Liver (tissue), 9 donors: Measurements from ENCODE around the gene SYNC. TPM values are rescaled to one million over a fixed set of nuclear protein-coding genes. Genes with fewer than 3 reads are reported as not detected.
A peak's percentile ranks its signal among the peaks of the same experiment; 100 is the strongest.
"Not testable (repeated sequence)": the region's sequence is repeated elsewhere in the genome, so short reads cannot be mapped to it uniquely, and the experiment has no call there.

Experiments used
- DNase-seq: peaks from one replicate; pipeline ENCODE4 v3.0.0-alpha.2; 2017; ENCODE audit warnings: low spot score
- H3K27ac ChIP-seq, 2 donors: one replicate each; pipeline ENCODE4 v1.7.0; 2013; ENCODE audit warnings: inconsistent platforms in 2 of 2, low read length in 2 of 2, control low read depth in 1 of 2, low read depth in 1 of 2, mild to moderate bottlenecking in 1 of 2
- H3K27me3 ChIP-seq, 4 donors: one replicate each; pipeline versions ENCODE4 v1.6.1 to v1.7.0; 2013; ENCODE audit warnings: low read length in 3 of 4, inconsistent platforms in 1 of 4, mild to moderate bottlenecking in 1 of 4, moderate library complexity in 1 of 4; ENCODE audit not compliant: control insufficient read depth in 4 of 4, insufficient read depth in 4 of 4
- H3K36me3 ChIP-seq, 4 donors: one replicate each; pipeline versions ENCODE4 v1.6.1 to v1.7.0; 2013; ENCODE audit warnings: low read length in 3 of 4, mild to moderate bottlenecking in 3 of 4, low read depth in 1 of 4, moderate library complexity in 1 of 4; ENCODE audit not compliant: control insufficient read depth in 4 of 4, insufficient read depth in 3 of 4
- H3K4me1 ChIP-seq, 4 donors: one replicate each; pipeline versions ENCODE4 v1.6.1 to v1.7.0; 2013; ENCODE audit warnings: low read length in 3 of 4, mild to moderate bottlenecking in 3 of 4, moderate library complexity in 1 of 4; ENCODE audit not compliant: control insufficient read depth in 4 of 4, insufficient read depth in 4 of 4
- H3K4me3 ChIP-seq, 3 donors: one replicate each; pipeline versions ENCODE4 v1.6.1 to v1.7.0; 2013; ENCODE audit warnings: low read length in 3 of 3, control low read depth in 1 of 3, low read depth in 1 of 3, mild to moderate bottlenecking in 1 of 3
- H3K9ac ChIP-seq, 2 donors: one replicate each; pipeline ENCODE4 v1.7.0; 2013; ENCODE audit warnings: low read length in 2 of 2, mild to moderate bottlenecking in 2 of 2, moderate library complexity in 2 of 2, control low read depth in 1 of 2, low read depth in 1 of 2
- H3K9me3 ChIP-seq, 4 donors: one replicate each; pipeline versions ENCODE4 v1.6.1 to v1.7.0; 2013; ENCODE audit warnings: low read length in 3 of 4; ENCODE audit not compliant: control insufficient read depth in 4 of 4
- EGR1 ChIP-seq, 2 donors: IDR thresholded peaks; 2 replicates each; pipeline ENCODE4 v1.6.1; 2016 to 2018; ENCODE audit warnings: antibody characterized with exemption in 2 of 2, low read depth in 2 of 2
- FOXA1 ChIP-seq: IDR thresholded peaks from 2 replicates; pipeline ENCODE4 v1.6.1; 2016; ENCODE audit warnings: antibody characterized with exemption
- FOXA2 ChIP-seq: IDR thresholded peaks from 2 replicates; pipeline ENCODE4 v1.6.1; 2016; ENCODE audit warnings: antibody characterized with exemption
- GABPA ChIP-seq, 2 donors: IDR thresholded peaks in 1 of 2; conservative IDR thresholded peaks in 1 of 2; 2 replicates each; pipeline ENCODE4 v1.6.1; 2016; ENCODE audit warnings: antibody characterized with exemption in 2 of 2, mild to moderate bottlenecking in 1 of 2, moderate library complexity in 1 of 2
- HNF4A ChIP-seq, 2 donors: conservative IDR thresholded peaks; 2 replicates each; pipeline ENCODE4 v1.6.1; 2016; ENCODE audit warnings: antibody characterized with exemption in 2 of 2, mild to moderate bottlenecking in 2 of 2
- JUND ChIP-seq, 2 donors: IDR thresholded peaks; 2 replicates each; pipeline ENCODE4 v1.6.1; 2016; ENCODE audit warnings: antibody characterized with exemption in 2 of 2
- NR2F2 ChIP-seq: IDR thresholded peaks from 2 replicates; pipeline ENCODE4 v1.6.1; 2016; ENCODE audit warnings: antibody characterized with exemption
- RAD21 ChIP-seq, 2 donors: IDR thresholded peaks; 2 replicates each; pipeline ENCODE4 v1.6.1; 2016; ENCODE audit warnings: antibody characterized with exemption in 2 of 2, mild to moderate bottlenecking in 2 of 2
- RXRA ChIP-seq, 2 donors: IDR thresholded peaks; 2 replicates each; pipeline ENCODE4 v1.6.1; 2017 to 2018; ENCODE audit warnings: antibody characterized with exemption in 2 of 2, mild to moderate bottlenecking in 1 of 2
- SP1 ChIP-seq: IDR thresholded peaks from 2 replicates; pipeline ENCODE4 v1.6.1; 2018; ENCODE audit warnings: antibody characterized with exemption, mild to moderate bottlenecking
- TAF1 ChIP-seq: conservative IDR thresholded peaks from 2 replicates; pipeline ENCODE4 v1.6.1; 2016; ENCODE audit warnings: antibody characterized with exemption, mild to moderate bottlenecking
- YY1 ChIP-seq: IDR thresholded peaks from 2 replicates; pipeline ENCODE4 v1.6.1; 2016; ENCODE audit warnings: antibody characterized with exemption, mild to moderate bottlenecking
- WGBS: extraction: QIAGEN DNeasy Blood & Tissue Kit; methylation state at CpG from one replicate; pipeline ENCODE4 v1.1.7; 2013; 5-methylcytosine and 5-hydroxymethylcytosine counted together
- polyA plus RNA-seq, 2 donors: library from polyadenylated mRNA; stranded (reverse) in 1 of 2; unstranded in 1 of 2; fragments of 200-250 nt in 1 of 2; fragments of >200 nt in 1 of 2; fragmentation: Nextera tagmentation in 1 of 2; extraction: Ambion mirVana in 1 of 2; gene quantifications; one replicate each; pipeline versions ENCODE4 v1.2.1 to v1.2.3, GENCODE V29; 2013 to 2015
- total RNA-seq, 2 donors: library from RNA; depleted of rRNA; stranded (reverse); fragments of >200 nt; gene quantifications; one replicate each; pipeline ENCODE4 v1.2.3, GENCODE V29; 2014
- TF ChIP-seq, protein P1 (sequence below): fragments of 150-350 bp; IDR thresholded peaks from 2 replicates; pipeline ENCODE4 v1.5.1; 2017; ENCODE audit warnings: improper control_type of control experiment, low read depth, low read length; ENCODE audit not compliant: missing input control
- TF ChIP-seq, protein P2 (sequence below): IDR thresholded peaks from 2 replicates; pipeline ENCODE4 v1.6.1; 2016; ENCODE audit warnings: antibody characterized with exemption
- TF ChIP-seq, protein P3 (sequence below): IDR thresholded peaks from 2 replicates; pipeline ENCODE4 v1.6.1; 2016; ENCODE audit warnings: antibody characterized with exemption
- donor health status: healthy.
- donor health status: healthy.
- donor health status: healthy.
- donor health status: healthy.
- donor health status: healthy.

The SYNC gene
- total and polyA plus RNA-seq, 4 donors = 0.23 to 1.5 (median 0.31) TPM

DNA sequence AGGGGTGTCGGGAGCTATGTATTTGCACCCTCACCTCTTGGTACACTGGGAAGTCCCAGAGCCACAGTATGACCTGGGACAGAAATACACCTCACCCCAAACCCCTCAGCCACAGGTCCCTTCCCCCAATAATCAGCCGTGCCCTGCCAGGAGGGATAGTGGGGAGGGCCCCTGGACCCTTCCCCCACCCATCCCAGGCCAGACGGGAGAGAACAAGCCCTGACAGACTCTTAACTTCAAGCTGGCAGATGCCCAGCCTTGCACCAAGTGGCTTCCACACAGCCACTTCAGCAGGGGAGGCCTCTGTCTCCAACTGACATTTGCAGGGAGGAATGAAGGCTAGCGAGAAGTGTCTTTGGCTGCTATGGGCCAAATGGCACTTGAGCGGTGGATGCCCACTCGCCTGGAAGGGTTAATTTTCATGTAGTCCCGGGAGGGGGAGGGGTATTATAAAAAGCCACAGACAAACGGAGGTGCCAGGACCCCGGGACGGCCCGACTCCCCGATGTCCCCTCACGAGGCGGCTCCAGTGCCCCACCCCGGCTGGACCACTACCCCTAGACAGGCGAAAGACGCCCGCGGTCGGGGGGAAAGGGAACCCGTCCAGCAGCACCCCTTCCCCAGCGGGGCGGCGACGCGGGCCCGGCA is 495 bp downstream of the SYNC start:
- Histone ChIP-seq H3K27me3 (no peaks in the 10 kb centered on the region), H3K27ac (no peak overlapping the region), H3K36me3 (no peaks in the 10 kb centered on the region), H3K9ac (no peak overlapping the region), H3K4me1 (peaks cover 0 to 11% (median 2%) of the 10 kb centered on the region in 4 donors), H3K4me3 (peak overlapping the region in 1 of 3 donors; percentile 58), H3K9me3 (no peaks in the 10 kb centered on the region)
- no peak for DNase-seq
- TF ChIP-seq TAF1 (no peak), YY1 (no peak), NR2F2 (no peak), FOXA2 (no peak), SP1 (no peak)
- TF ChIP-seq, protein P1, sequence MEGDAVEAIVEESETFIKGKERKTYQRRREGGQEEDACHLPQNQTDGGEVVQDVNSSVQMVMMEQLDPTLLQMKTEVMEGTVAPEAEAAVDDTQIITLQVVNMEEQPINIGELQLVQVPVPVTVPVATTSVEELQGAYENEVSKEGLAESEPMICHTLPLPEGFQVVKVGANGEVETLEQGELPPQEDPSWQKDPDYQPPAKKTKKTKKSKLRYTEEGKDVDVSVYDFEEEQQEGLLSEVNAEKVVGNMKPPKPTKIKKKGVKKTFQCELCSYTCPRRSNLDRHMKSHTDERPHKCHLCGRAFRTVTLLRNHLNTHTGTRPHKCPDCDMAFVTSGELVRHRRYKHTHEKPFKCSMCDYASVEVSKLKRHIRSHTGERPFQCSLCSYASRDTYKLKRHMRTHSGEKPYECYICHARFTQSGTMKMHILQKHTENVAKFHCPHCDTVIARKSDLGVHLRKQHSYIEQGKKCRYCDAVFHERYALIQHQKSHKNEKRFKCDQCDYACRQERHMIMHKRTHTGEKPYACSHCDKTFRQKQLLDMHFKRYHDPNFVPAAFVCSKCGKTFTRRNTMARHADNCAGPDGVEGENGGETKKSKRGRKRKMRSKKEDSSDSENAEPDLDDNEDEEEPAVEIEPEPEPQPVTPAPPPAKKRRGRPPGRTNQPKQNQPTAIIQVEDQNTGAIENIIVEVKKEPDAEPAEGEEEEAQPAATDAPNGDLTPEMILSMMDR = no peak
- TF ChIP-seq, protein P2, sequence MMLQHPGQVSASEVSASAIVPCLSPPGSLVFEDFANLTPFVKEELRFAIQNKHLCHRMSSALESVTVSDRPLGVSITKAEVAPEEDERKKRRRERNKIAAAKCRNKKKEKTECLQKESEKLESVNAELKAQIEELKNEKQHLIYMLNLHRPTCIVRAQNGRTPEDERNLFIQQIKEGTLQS = no peak
- 21% methylated on average over 27 of the region's 27 CpGs for WGBS

DNA sequence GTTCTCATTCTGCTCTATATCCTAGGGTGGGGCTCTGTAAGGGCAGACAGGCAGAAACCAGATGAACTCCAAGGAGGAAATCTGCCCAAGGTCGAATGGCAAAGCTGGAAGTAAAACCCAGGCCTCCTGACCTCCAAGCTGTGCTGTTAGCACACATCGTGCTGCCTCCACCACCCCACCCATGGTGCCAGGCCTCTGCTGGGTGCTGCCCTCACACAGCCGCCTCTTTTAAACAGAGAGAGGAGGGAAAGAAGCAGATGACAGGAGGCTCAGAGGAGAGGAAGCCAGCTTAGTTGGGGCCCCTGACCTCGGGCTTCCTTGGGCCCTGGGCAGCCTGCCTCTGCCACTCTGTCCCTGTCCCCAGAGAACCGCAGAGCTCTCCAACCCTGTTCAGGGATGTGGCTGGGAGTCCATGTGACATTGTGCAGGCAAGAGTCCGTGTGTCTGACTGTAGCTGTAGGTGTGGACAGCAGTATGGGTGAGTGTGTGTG is 1.1 kb downstream of the SYNC start:
- WGBS = 70% methylated on average over 6 of the region's 6 CpGs
- Histone ChIP-seq H3K9me3 (no peaks in the 10 kb centered on the region), H3K27me3 (no peaks in the 10 kb centered on the region), H3K4me3 (no peak overlapping the region), H3K9ac (no peak overlapping the region), H3K4me1 (peaks cover 0 to 11% (median 2%) of the 10 kb centered on the region in 4 donors), H3K36me3 (no peaks in the 10 kb centered on the region), H3K27ac (no peak overlapping the region)
- TF ChIP-seq EGR1 (IDR thresholded peaks at IDR 0.05; ENCODE audit: low read depth in 2 of 2) (no peak), SP1 (no peak), JUND (IDR thresholded peaks at IDR 0.05) (no peak), GABPA (IDR thresholded peaks at IDR 0.05 in 1 of 2, conservative IDR thresholded peaks at IDR 0.05 in 1 of 2) (no peak), HNF4A (conservative IDR thresholded peaks at IDR 0.05) (no peak), RXRA (IDR thresholded peaks at IDR 0.05) (no peak), FOXA1 (no peak), FOXA2 (no peak), RAD21 (IDR thresholded peaks at IDR 0.05) (no peak)
- TF ChIP-seq, protein P3, sequence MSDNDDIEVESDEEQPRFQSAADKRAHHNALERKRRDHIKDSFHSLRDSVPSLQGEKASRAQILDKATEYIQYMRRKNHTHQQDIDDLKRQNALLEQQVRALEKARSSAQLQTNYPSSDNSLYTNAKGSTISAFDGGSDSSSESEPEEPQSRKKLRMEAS = no peak
- no peak for DNase-seq

DNA sequence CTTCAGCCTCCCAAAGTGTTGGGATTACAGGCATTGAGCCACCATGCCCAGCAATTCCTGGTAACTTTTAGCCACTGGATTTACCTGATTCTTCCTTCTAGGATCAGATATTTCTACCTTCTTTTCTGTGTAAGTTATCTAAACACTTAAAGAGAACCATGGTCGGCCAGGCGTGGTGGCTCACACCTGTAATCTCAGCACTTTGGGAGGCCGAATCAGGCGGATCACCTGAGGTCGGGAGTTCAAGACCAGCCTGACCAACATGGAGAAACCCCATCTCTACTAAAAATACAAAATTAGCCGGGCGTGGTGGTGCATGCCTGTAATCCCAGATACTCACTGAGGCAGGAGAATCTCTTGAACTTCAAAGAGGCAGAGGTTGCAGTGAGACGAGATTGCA is 5.6 kb downstream of the SYNC start:
- not testable (repeated sequence) for H3K27me3 ChIP-seq, DNase-seq, H3K4me1 ChIP-seq, H3K9me3 ChIP-seq, H3K36me3 ChIP-seq, H3K4me3 ChIP-seq, H3K27ac ChIP-seq, H3K9ac ChIP-seq
- WGBS = 97% methylated on average over 8 of the region's 8 CpGs
